A549 (cell line): Measurements from ENCODE around the gene NLGN2. TPM values are rescaled to one million over a fixed set of nuclear protein-coding genes. Genes with fewer than 3 reads are reported as not detected.
A peak's percentile ranks its signal among the peaks of the same experiment; 100 is the strongest.

Experiments used
- ATAC-seq, 2 experiments: fragments of 200-7000 bp in 1 of 2; fragments of >200 bp in 1 of 2; cut with Nextera tagmentation in 1 of 2; cut with Tn5 transposase in 1 of 2; 3 replicates each; pipeline versions ENCODE4 v1.8.0 to v1.9.1; 2018 to 2020; ENCODE audit warnings: mild to moderate bottlenecking in 1 of 2, moderate library complexity in 1 of 2
- CTCF ChIA-PET: fragments of 300-600 bp; sonication (Branson Sonifier 250); formaldehyde crosslinking; extraction: SDS; loops from one replicate; lab custom pipeline; 2021; ENCODE audit warnings: antibody characterized with exemption, inconsistent platforms; lab: Yijun Ruan, JAX
- POLR2A ChIA-PET: fragments of 350-600 bp; formaldehyde crosslinking; extraction: SDS; loops from one replicate; lab custom pipeline; 2021; ENCODE audit warnings: antibody characterized with exemption, inconsistent platforms; lab: Yijun Ruan, JAX
- DNase-seq, 2 experiments: peaks; one replicate each; pipeline versions ENCODE4 v3.0.0 to v3.0.0-alpha.2; 2011 to 2016; ENCODE audit warnings: low read depth in 1 of 2, low spot score in 1 of 2
- FAIRE-seq: peaks from 2 replicates; lab custom pipeline; 2011; peaks lifted over from hg19 to GRCh38; lab: Jason Lieb, UNC
- H3K27ac ChIP-seq, 2 experiments: fragments of >200 bp; sonication (Bioruptor Twin); formaldehyde crosslinking; 3 replicates each; pipeline ENCODE4 v1.5.1; 2016 to 2017
- H3K4me1 ChIP-seq: fragments of >200 bp; sonication (Bioruptor Twin); formaldehyde crosslinking; 3 replicates; pipeline ENCODE4 v1.6.1; 2016
- H3K4me2 ChIP-seq: fragments of >200 bp; sonication (Bioruptor Twin); formaldehyde crosslinking; 3 replicates; pipeline ENCODE4 v1.6.1; 2016
- H3K4me3 ChIP-seq: fragments of >200 bp; sonication (Bioruptor Twin); formaldehyde crosslinking; 3 replicates; pipeline ENCODE4 v1.5.1; 2016
- H3K9me3 ChIP-seq: fragments of >200 bp; sonication (Bioruptor Twin); formaldehyde crosslinking; 3 replicates; pipeline ENCODE4 v1.6.1; 2016
- ATOH8 ChIP-seq: fragments of 250-450 bp; sonication (Bioruptor Pico); IDR thresholded peaks from 2 replicates; pipeline ENCODE4 v1.5.0; 2020; ENCODE audit warnings: low read depth, mild to moderate bottlenecking, moderate library complexity
- CBX2 ChIP-seq: fragments of 200-600 bp; sonication (generic); IDR thresholded peaks from 2 replicates; pipeline ENCODE4 v1.6.1; 2016; ENCODE audit warnings: low read depth, mild to moderate bottlenecking, borderline replicate concordance
- CBX8 ChIP-seq: fragments of 200-600 bp; sonication (generic); IDR thresholded peaks from 2 replicates; pipeline ENCODE4 v1.6.1; 2016
- CEBPB ChIP-seq, 2 experiments: fragments of >200 bp in 1 of 2; sonication (Bioruptor Twin) in 1 of 2; formaldehyde crosslinking in 1 of 2; IDR thresholded peaks; 2 replicates each; pipeline ENCODE4 v1.6.1; 2012 to 2016
- CTCF ChIP-seq: fragments of >200 bp; sonication (Bioruptor Twin); formaldehyde crosslinking; IDR thresholded peaks from 3 replicates; pipeline ENCODE4 v1.5.1; 2016
- FOSB ChIP-seq: fragments of 250-450 bp; sonication (Bioruptor Pico); IDR thresholded peaks from 2 replicates; pipeline ENCODE4 v1.5.0; 2020; ENCODE audit warnings: mild to moderate bottlenecking, moderate library complexity
- FOSL2 ChIP-seq, 2 experiments: fragments of 450-650 bp in 1 of 2; fragments of >200 bp in 1 of 2; sonication (Bioruptor Twin) in 1 of 2; formaldehyde crosslinking; IDR thresholded peaks; 2 replicates each; pipeline versions ENCODE4 v1.5.0 to v1.6.1; 2016 to 2020; ENCODE audit warnings: mild to moderate bottlenecking in 1 of 2, moderate library complexity in 1 of 2
- FOXS1 ChIP-seq: fragments of 250-450 bp; sonication (Bioruptor Pico); IDR thresholded peaks from 2 replicates; pipeline ENCODE4 v1.5.0; 2020; ENCODE audit warnings: mild to moderate bottlenecking, moderate library complexity
- GATA3 ChIP-seq: IDR thresholded peaks from 2 replicates; pipeline ENCODE4 v1.6.1; 2012; ENCODE audit warnings: borderline replicate concordance
- KDM1A ChIP-seq: fragments of 200-600 bp; sonication (generic); IDR thresholded peaks from 2 replicates; pipeline ENCODE4 v1.6.1; 2016; ENCODE audit warnings: low read depth, mild to moderate bottlenecking
- KDM5A ChIP-seq: fragments of 200-600 bp; sonication (generic); IDR thresholded peaks from 2 replicates; pipeline ENCODE4 v1.6.1; 2016; ENCODE audit warnings: antibody characterized with exemption, mild to moderate bottlenecking
- MAFK ChIP-seq: fragments of 450-650 bp; IDR thresholded peaks from 2 replicates; pipeline ENCODE4 v1.6.1; 2014; ENCODE audit not compliant: partially characterized antibody
- MYC ChIP-seq: IDR thresholded peaks from 2 replicates; pipeline ENCODE4 v1.6.1; 2012; ENCODE audit warnings: mild to moderate bottlenecking, inconsistent platforms, low read length, improper control_type of control experiment, borderline replicate concordance
- NPAS2 ChIP-seq: fragments of 250-450 bp; sonication (Bioruptor Pico); IDR thresholded peaks from 2 replicates; pipeline ENCODE4 v1.8.0; 2022; ENCODE audit warnings: mild to moderate bottlenecking, moderate library complexity, borderline replicate concordance
- RARB ChIP-seq: fragments of 250-450 bp; sonication (Bioruptor Pico); IDR thresholded peaks from 2 replicates; pipeline ENCODE4 v1.8.0; 2021; ENCODE audit warnings: mild to moderate bottlenecking, moderate library complexity
- ZC3H11A ChIP-seq: fragments of 450-650 bp; IDR thresholded peaks from 2 replicates; pipeline ENCODE4 v1.6.1; 2014; ENCODE audit warnings: antibody characterized with exemption, mild to moderate bottlenecking
- ZFP36 ChIP-seq: fragments of 450-650 bp; IDR thresholded peaks from 2 replicates; pipeline ENCODE4 v1.6.1; 2014; ENCODE audit warnings: borderline replicate concordance; ENCODE audit not compliant: partially characterized antibody
- WGBS: methylation state at CpG from one replicate; pipeline ENCODE4 v1.1.6; 2017; ENCODE audit errors: missing lambda C conversion rate; 5-methylcytosine and 5-hydroxymethylcytosine counted together
- polyA plus RNA-seq, 4 experiments: library from polyadenylated mRNA; depleted of rRNA in 3 of 4; stranded (reverse); fragments of >200 nt; fragmentation: RNase III in 1 of 4; extraction: RNeasy Plus Mini Kit Qiagen cat#74134 plus additional on column Dnase treatment in 1 of 4; gene quantifications; 2 replicates in 3 of 4; 3 replicates in 1 of 4; pipeline ENCODE4 v1.2.3, GENCODE V29; 2011 to 2017

Gene NLGN2
- polyA plus RNA-seq, 2 of the 4 experiments (the other 2 are of a cell fraction) = 4.1 to 27.5 TPM

DNA sequence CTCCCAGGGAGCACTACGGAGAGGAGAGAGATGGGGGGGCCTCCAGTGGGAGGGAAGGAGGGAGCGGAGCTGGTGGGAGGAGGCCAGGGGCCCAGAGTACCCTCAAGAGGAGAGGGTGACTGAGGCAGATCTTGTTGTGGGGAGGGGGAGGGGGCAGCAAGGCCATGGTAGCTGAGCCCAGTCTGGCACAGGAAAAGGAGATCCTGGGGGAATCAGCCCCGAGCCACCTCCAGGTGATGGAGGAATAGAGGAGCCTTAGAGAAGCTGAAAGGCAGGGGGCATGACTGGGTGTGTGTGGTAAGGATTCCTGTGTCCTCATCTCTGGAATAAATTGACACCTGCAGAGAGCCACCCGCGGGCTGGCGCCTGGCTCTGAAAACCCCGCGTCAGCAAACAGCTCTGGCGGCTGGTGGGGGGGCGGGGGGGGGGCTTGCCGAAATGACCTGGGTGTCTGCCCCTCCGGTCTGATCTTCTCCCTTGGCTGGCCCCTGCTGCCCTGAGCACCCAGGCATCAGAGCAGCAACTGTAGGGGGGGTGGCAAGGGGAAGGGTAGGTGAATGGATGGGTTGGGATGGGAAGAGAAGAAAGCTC, 1.3 kb upstream of the NLGN2 start:
- WGBS = 78% methylated on average over 11 of the region's 12 CpGs
- H3K27ac ChIP-seq = no peak overlapping the region
- H3K4me1 ChIP-seq = peaks cover 19% of the 10 kb centered on the region
- no peak overlapping the region for H3K4me3 ChIP-seq
- ChIA-PET CTCF (interaction anchor here (0.8 to 2.5 kb wide), 9 partner anchors 10 to 155 kb away, joined by 3 to 15 read pairs (median 3); partner anchors contain the start of gene SENP3), POLR2A (interaction anchor here (1.2 kb wide), 2 partner anchors 12 to 31 kb away, joined by 3 to 4 read pairs; partner anchors contain the start of gene PLSCR3)
- H3K4me2 ChIP-seq = peak overlapping the region; percentile 99
- ATAC-seq = no peak
- no peak for FAIRE-seq
- no peaks in the 10 kb centered on the region for H3K9me3 ChIP-seq
- DNase-seq = no peak
- TF ChIP-seq MYC = no peak
- peak; percentile 30 for TF ChIP-seq MAFK

DNA sequence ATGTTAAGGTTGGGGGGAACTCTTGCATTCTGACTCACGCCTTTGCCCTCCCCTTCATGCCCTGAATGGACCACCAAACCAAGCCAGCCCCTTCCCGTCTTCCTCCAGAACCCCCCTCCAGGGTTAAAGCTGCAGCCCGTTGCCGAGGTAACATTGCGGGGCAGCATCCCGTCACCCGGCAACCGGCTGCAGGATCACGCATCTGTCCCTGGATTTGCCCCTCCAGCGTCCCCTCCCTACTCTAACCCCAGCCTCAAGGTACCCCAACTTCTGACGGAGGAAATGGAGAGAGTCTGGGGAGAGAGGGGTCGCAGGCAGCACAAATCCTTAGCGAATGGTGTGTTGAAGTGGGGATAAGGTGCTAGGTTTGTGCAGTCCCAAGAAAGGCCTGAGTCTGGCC, 563 bp upstream of the NLGN2 start:
- H3K4me1 ChIP-seq = peaks cover 19% of the 10 kb centered on the region
- ATAC-seq (no peak), FAIRE-seq (no peak), DNase-seq (no peak)
- ChIA-PET CTCF (interaction anchor here (0.9 to 2.5 kb wide), 7 partner anchors 9 to 154 kb away, joined by 3 to 15 read pairs (median 4); partner anchors contain the start of gene SENP3), POLR2A (interaction anchor here (1.2 kb wide), 1 partner anchor 13 kb away, joined by 4 read pairs; the partner anchor contains the start of gene PLSCR3)
- H3K4me2 ChIP-seq = no peak overlapping the region
- no peak overlapping the region for H3K4me3 ChIP-seq
- TF ChIP-seq ZC3H11A (no peak), ZFP36 (no peak), KDM1A (no peak), KDM5A (no peak), CBX2 (no peak), RARB (CRISPR knock-in tag) (no peak), NPAS2 (CRISPR knock-in tag) (no peak), CEBPB (IDR thresholded peaks at IDR 0.05) (no peak), FOSL2 (IDR thresholded peaks at IDR 0.05) (no peak), FOSL2 (CRISPR knock-in tag; IDR thresholded peaks at IDR 0.05) (no peak), MAFK (no peak), GATA3 (no peak)
- WGBS = 89% methylated on average over 13 of the region's 13 CpGs
- no peaks in the 10 kb centered on the region for H3K9me3 ChIP-seq
- no peak overlapping the region for H3K27ac ChIP-seq

GRCh38 chr17:7408252-7408727, 645 bp downstream of the NLGN2 start:
- CTCF ChIA-PET = interaction anchor here (0.7 to 3.4 kb wide), 9 partner anchors 12 to 152 kb away, joined by 3 to 20 read pairs (median 4); partner anchors contain the start of gene SPEM1

More at GRCh38 chr17:7408252-7408727, 645 bp downstream of the NLGN2 start:
- no peak for FAIRE-seq
- Histone ChIP-seq H3K27ac (no peak overlapping the region), H3K9me3 (no peaks in the 10 kb centered on the region), H3K4me3 (no peak overlapping the region), H3K4me1 (peaks cover 11% of the 10 kb centered on the region), H3K4me2 (no peak overlapping the region)
- POLR2A ChIA-PET = no interaction called here
- 92% methylated on average over 33 of the region's 58 CpGs for WGBS
- DNase-seq = no peak
- ATAC-seq = no peak
- TF ChIP-seq FOSL2 (IDR thresholded peaks at IDR 0.05) (no peak), FOSL2 (CRISPR knock-in tag; IDR thresholded peaks at IDR 0.05) (no peak), CEBPB (IDR thresholded peaks at IDR 0.05) (no peak), CTCF (no peak), ATOH8 (CRISPR knock-in tag) (no peak), FOXS1 (no peak), KDM5A (no peak), FOSB (no peak), CBX8 (no peak)
